DOHH2 (cell line): ENCODE measurements around the gene PI4K2A.

ENCODE experiments used
- EZH2phosphoT487 ChIP-seq: fragments of 200-600 bp; sonication (generic); IDR thresholded peaks from 2 replicates; pipeline ENCODE4 v1.6.1; 2017; ENCODE audit warnings: borderline replicate concordance, mild to moderate bottlenecking, antibody characterized with exemption, low read length, moderate library complexity, mixed read lengths
- TF ChIP-seq, protein P1 (sequence below): fragments of 200-600 bp; sonication (generic); IDR thresholded peaks from one replicate; pipeline ENCODE4 v1.5.1; 2014; ENCODE audit warnings: antibody characterized with exemption, mild to moderate bottlenecking, low read depth, low read length; ENCODE audit not compliant: poor library complexity, severe bottlenecking

DNA sequence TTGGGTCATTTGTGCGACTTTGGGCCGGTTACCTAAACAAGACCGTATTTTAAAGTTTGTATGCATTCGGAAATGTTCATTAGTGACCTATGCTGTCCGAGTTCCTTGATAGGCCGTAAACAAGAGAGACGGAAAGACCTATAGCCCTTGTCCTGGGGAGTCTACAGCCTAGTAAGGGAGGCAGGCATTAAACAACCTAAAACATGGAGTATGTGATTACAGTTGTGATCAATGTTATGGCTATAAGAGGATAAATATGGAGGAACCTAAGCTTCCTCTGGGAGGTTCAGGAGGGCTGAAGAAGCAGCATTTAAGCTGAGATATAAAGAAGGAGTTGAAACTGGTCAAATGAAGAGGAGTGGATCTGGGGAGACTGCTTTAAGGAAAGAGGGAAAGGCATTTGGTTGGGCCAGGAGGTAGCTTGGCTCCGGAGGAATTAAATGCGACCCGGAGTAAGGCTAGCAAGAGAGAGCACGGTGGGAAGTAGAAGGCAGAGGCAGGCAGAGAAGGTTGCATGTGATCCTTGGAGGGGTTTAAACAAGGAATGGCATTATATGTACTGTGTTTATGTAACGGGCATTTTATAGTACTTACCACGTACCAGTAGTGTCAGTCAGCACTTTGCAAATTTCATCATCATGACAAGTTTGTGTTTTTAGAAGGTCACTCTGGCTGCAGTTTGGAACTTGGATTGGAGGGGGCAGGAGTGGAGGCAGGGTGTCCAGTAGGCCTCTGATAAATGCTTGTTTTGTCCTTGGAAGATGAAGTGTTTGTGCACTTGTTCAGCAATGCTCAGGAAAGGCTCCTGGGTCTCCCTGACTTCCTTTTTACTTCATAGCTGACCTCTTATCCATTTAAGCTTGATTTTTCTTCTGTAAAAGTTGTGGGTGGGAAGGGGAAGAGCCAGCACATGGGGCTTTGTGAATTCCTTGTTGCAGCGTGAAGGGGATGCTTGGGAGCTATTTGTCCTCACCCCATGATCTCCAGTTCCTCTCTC, 47.6 kb downstream of the PI4K2A start:
- TF ChIP-seq, protein P1, sequence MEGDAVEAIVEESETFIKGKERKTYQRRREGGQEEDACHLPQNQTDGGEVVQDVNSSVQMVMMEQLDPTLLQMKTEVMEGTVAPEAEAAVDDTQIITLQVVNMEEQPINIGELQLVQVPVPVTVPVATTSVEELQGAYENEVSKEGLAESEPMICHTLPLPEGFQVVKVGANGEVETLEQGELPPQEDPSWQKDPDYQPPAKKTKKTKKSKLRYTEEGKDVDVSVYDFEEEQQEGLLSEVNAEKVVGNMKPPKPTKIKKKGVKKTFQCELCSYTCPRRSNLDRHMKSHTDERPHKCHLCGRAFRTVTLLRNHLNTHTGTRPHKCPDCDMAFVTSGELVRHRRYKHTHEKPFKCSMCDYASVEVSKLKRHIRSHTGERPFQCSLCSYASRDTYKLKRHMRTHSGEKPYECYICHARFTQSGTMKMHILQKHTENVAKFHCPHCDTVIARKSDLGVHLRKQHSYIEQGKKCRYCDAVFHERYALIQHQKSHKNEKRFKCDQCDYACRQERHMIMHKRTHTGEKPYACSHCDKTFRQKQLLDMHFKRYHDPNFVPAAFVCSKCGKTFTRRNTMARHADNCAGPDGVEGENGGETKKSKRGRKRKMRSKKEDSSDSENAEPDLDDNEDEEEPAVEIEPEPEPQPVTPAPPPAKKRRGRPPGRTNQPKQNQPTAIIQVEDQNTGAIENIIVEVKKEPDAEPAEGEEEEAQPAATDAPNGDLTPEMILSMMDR: no peak
- TF ChIP-seq EZH2phosphoT487: no peak
